Bronchial epithelial cell (primary cell): ENCODE results near the gene CT45A5. TPM values are rescaled to one million over a fixed set of nuclear protein-coding genes. Genes with fewer than 3 reads are reported as not detected.

Experiments
- total RNA-seq: library from RNA; depleted of rRNA; stranded (reverse); fragments of >200 nt; gene quantifications from 2 replicates; pipeline ENCODE4 v1.2.1, GENCODE V29; 2014

The CT45A5 gene
- total RNA-seq, 1 donor from 2014 or later = not detected

Other genes starting within 250 kb of the CT45A5 start
- gene CT45A1, start 71.9 kb downstream of the CT45A5 start, total RNA-seq = not detected in 2 replicates
- not detected in 2 replicates for gene CT45A3, start 17.3 kb downstream of the CT45A5 start, total RNA-seq
- gene CT45A6, start 17.3 kb upstream of the CT45A5 start, total RNA-seq = not detected in 2 replicates
- gene CT45A2, start 34.5 kb upstream of the CT45A5 start, total RNA-seq = not detected in 2 replicates
- not detected in 2 replicates for gene CT45A7, start 51.8 kb upstream of the CT45A5 start, total RNA-seq
- gene CT45A8, start 69.0 kb upstream of the CT45A5 start, total RNA-seq = not detected in 2 replicates
- not detected in 2 replicates for gene CT45A9, start 86.3 kb upstream of the CT45A5 start, total RNA-seq
- not detected in 2 replicates for gene CT45A10, start 107.9 kb upstream of the CT45A5 start, total RNA-seq
- gene SAGE1, start 108.2 kb upstream of the CT45A5 start, total RNA-seq = not detected in 2 replicates
- 7.9 and 9.0 TPM in 2 replicates for gene MMGT1, start 188.5 kb upstream of the CT45A5 start, total RNA-seq
- 22.3 and 24.2 TPM in 2 replicates for gene SLC9A6, start 199.9 kb upstream of the CT45A5 start, total RNA-seq